ENCODE measurements around the gene ADORA2A.

DNA sequence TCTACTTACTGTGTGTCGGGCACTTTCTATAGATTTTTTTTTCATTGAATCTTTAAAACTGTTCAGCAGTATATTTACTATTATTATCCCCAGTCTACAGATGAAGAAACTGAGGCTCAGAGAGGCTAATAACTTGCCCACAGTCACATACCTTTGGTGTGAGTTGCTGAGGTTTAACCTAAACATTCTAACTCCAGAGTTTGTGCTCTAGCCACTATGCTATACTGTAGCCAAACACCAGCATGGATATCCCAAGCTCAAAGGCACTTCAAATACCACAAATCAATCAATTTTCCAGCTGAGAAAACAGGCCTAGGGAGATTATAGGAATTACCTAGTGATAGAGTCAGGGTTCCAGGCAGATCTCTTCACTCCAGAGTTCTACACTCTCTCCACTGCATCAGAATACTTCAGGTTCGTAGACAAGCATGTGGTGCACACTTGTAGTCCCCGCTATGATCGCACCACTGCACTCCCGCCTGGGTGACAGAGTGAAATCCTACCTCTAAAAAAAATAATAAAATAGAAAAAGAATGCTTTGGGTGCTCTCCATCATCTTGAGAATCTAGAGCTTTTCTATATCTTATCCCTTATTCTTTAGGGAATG, 47.4 kb downstream of the ADORA2A start:
- TF ChIP-seq CEBPB (IDR thresholded peaks at IDR 0.05; ENCODE audit: low read depth) (no peak), EGR1 (IDR thresholded peaks at IDR 0.05; ENCODE audit: low read depth) (no peak), CTCF (IDR thresholded peaks at IDR 0.05 in 2 of 3, conservative IDR thresholded peaks at IDR 0.05 in 1 of 3; ENCODE audit: borderline replicate concordance in 1 of 3, insufficient read depth in 1 of 3, low read depth in 2 of 3, low read length in 2 of 3) (no peak), SP1 (IDR thresholded peaks at IDR 0.05; ENCODE audit: low read depth) (no peak; the same call in 1 of the 2 replicates), POLR2AphosphoS5 (IDR thresholded peaks at IDR 0.05; ENCODE audit: low read depth, low read length) (no peak), SIN3A (IDR thresholded peaks at IDR 0.05; ENCODE audit: low read depth) (no peak), EZH2phosphoT487 (IDR thresholded peaks at IDR 0.05; ENCODE audit: borderline replicate concordance) (no peak), POLR2A (IDR thresholded peaks at IDR 0.05; ENCODE audit: borderline replicate concordance, extremely low read depth, insufficient read depth, insufficient read length) (no peak), MAX (IDR thresholded peaks at IDR 0.05) (no peak), EZH2 (IDR thresholded peaks at IDR 0.05) (no peak), SRF (IDR thresholded peaks at IDR 0.05; ENCODE audit: low read depth) (no peak), TCF7L2 (IDR thresholded peaks at IDR 0.05; ENCODE audit: borderline replicate concordance, extremely low read depth, insufficient read depth, insufficient read length) (no peak), YY1 (IDR thresholded peaks at IDR 0.05; ENCODE audit: extremely low read depth, insufficient replicate concordance, low read depth, low read length) (no peak)
- TF ChIP-seq, protein P1, sequence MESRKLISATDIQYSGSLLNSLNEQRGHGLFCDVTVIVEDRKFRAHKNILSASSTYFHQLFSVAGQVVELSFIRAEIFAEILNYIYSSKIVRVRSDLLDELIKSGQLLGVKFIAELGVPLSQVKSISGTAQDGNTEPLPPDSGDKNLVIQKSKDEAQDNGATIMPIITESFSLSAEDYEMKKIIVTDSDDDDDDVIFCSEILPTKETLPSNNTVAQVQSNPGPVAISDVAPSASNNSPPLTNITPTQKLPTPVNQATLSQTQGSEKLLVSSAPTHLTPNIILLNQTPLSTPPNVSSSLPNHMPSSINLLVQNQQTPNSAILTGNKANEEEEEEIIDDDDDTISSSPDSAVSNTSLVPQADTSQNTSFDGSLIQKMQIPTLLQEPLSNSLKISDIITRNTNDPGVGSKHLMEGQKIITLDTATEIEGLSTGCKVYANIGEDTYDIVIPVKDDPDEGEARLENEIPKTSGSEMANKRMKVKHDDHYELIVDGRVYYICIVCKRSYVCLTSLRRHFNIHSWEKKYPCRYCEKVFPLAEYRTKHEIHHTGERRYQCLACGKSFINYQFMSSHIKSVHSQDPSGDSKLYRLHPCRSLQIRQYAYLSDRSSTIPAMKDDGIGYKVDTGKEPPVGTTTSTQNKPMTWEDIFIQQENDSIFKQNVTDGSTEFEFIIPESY (IDR thresholded peaks at IDR 0.05; ENCODE audit: extremely low read depth, insufficient replicate concordance, low read length) = no peak
